ENCODE measurements around the gene WDSUB1.

GRCh38 chr2:159213296-159213695 is 73.2 kb downstream of the WDSUB1 start:
- TF ChIP-seq CTCF (IDR thresholded peaks at IDR 0.05) (no peak), POLR2A (IDR thresholded peaks at IDR 0.05) (no peak), POLR2AphosphoS5 (IDR thresholded peaks at IDR 0.05) (no peak), EP300 (IDR thresholded peaks at IDR 0.05) (no peak)
